GM18519 (cell line): ENCODE results near the gene AADACL2.
"Not testable (repeated sequence)": the region's sequence is repeated elsewhere in the genome, so short reads cannot be mapped to it uniquely, and the experiment has no call there.

Experiments used
- ATAC-seq: cut with Tn5 transposase; IDR thresholded peaks from one replicate; pipeline ENCODE4 v1.9.1; 2021; ENCODE audit warnings: mild to moderate bottlenecking, moderate library complexity; ENCODE audit not compliant: unreplicated experiment, low FRiP score

Gene AADACL2

DNA sequence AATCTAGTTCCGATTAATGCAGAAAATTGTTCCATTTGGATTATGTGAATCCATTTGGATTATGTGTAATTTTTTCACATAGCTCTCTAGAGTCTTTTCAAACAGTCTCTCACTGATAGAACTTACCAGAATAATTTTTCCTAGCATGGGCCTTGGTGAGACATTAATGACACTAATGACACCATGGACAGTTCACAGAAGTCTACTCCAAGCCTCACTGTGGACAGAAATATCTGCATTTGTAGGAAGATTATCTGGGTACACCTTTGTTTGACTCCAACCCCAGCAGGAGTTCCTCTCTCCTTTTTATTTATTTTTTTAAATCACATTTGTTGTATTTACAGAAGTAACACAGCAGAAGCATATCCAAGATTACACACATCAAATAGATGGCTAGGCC is 27.9 kb downstream of the AADACL2 start:
- no peak for ATAC-seq

DNA sequence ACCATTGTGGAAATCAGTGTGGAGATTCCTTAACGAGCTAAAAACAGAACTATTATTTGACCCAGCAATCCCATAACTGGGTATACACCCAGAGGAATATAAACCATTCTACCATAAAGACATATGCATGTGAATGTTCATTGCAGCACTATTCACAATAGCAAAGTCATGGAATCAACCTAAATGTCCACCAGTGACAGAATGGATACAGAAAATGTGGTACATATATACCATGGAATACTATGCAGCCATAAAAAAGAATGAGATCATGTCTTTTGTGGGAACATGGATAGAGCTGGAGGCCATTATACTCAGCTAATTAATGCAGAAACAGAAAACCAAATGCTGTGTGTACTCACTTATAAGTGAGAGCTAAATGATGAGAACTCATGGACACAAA is 31.0 kb downstream of the AADACL2 start:
- ATAC-seq: not testable (repeated sequence)

DNA sequence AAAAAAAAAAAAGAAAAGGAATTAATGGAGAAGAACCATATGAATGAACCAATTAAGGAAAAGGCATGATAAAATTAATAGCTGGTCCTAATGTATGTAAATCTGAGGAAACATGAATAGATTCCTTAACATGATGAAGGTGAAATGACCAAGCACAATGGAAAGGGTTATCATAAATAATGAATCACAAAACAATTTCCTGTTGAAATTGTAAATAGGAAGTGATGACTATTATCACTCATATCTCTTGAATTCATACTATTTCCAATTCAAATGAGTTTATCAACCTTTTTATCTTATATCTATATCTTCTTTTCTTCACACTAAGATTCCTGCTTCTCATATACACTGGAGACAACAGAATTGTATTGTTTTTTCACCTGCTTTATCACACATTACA is 32.0 kb downstream of the AADACL2 start:
- ATAC-seq: no peak

DNA sequence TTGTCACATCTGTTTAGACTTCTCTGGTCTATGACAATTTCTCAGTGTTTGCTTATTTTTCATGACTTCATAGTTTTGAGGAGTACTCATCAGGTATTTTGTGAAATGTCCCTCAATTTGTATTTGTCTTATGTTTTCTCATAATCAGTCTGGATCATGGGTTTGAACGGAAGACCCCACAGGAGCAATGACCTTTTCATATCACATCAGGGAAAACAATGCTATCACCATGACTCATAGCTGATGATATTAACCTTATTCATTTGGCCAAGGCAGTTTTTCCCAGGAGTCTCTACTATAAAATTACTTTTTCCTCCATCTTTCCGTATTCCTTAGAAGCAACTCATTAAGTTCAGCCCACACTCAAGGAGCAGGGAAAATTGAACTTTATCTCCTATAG is 32.7 kb downstream of the AADACL2 start:
- ATAC-seq: no peak

DNA sequence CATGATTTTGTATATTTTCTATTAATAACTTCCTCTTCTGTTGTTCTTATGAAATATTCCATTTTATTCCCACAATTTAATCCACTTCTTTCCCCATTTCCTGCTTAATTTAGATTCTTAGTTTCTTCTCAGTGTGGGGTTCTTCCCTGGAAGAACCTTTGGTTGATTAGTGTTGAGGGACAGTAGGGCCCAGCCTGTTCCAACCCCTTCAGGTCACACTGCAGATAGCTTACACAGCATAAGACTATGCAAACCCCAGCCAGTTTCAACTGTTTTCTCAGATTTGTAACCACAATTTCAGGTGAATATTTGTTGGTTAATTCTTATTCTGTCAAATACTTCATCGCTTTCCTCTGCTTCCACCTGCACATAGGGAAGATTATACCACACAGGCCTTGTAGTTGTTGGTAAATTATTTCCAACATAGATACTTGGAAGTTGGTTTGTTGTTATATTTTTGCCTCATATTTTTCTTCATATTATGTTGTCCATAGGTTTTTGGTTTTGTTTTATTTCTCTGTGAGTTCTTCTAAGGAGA is 34.7 kb downstream of the AADACL2 start:
- no peak for ATAC-seq

DNA sequence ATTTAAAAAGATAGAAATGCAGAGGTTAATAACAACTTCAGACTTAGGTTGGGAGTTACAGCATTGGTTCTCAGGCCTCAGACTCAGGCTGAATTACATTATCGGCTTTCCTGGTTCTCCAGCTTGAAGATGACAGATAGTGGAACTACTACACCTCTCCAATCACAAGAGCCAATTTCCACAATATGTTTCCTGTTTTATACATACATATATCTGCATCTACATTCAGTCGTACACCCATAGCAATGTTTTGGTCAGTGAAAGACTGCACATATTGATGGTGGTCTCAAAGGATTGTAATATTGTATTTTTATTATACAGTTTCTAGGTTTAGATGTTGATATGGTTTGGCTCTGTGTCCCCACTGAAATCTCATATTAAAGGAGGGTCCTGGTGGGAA is 35.4 kb downstream of the AADACL2 start:
- no peak for ATAC-seq

DNA sequence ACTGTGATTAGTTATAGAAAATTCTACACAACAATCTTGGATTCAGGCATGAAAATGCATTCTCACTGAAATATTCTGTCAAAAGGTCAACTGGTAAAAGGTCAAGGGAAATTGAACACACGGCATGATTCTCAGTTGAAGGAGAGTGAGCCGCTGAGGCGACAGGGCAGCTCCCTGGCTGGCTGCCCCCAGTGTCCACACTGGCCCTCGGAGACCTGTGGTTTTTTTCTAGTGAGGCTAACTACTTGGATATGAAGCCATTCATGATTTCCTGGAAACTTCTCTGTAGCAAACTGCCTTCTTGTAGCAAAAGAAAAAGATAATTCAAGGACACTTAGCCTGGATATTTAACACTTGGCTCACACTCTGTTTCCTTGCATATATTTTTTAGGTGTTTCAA is 37.2 kb downstream of the AADACL2 start:
- no peak for ATAC-seq

DNA sequence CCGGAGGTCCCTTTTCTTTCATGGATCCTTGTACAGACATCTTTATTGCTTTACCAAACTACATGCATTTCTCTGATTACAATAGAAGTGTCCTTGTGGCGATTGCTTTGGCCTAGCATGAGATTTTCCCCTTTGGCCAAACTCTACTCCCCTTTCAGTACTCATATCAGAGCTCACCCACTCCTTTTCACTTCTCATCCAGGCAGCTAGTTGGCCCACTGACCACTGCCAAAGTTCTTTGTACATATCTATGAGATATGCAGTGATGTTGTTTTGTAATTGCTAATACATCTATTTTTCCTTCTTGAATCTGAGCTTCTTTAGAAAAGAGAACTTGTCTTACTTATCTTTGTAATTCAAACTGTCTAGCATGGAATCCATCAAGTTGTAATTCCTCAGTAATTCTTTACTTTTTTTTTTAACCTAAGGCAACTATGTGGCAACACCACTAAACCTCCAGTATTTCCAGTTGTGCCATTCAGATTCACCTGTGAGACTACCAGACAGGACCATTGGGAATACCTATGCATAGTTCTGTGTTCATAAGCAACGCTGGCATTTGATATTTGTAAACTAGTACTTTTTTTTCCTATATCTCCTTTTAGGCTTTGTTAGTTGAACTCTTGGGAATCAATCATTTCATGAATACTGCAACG is 39.2 kb downstream of the AADACL2 start:
- ATAC-seq: no peak

DNA sequence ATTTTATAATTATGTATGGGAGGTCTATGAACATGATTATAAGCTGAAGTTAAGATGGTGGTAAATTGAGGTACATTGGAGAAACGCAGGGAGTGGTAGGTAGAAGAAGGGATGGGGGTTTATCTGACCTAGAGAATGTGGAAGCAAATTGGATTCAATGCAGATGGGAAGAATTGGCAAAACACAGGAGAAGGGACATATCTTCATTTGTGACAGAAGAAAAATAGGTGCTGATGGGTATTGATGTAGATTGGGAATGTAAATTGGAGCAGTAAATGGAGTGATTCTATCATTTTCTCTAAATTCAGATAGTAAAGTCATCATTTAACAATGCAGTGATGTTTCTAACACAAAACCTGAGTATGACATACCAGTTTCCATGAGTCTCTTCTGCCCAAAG is 40.5 kb downstream of the AADACL2 start:
- ATAC-seq: no peak

DNA sequence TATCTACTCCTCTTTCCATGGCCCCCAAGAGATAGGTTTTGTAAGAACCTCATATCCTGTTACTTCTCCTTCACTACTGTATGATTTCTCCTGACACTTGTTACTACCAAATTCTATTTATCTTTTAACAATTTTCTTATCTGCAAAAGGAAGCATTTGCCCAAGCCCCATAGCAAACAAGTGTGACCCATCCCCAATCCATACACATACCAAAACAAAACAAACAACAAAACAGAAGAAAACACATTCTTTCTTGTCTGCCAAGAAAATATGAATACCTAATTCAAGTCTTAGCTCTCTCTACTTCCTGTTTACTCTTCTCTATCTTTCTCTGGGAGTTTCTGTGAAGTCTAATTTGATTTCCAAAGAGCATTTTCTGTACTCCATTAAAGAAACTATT is 41.2 kb downstream of the AADACL2 start:
- no peak for ATAC-seq

DNA sequence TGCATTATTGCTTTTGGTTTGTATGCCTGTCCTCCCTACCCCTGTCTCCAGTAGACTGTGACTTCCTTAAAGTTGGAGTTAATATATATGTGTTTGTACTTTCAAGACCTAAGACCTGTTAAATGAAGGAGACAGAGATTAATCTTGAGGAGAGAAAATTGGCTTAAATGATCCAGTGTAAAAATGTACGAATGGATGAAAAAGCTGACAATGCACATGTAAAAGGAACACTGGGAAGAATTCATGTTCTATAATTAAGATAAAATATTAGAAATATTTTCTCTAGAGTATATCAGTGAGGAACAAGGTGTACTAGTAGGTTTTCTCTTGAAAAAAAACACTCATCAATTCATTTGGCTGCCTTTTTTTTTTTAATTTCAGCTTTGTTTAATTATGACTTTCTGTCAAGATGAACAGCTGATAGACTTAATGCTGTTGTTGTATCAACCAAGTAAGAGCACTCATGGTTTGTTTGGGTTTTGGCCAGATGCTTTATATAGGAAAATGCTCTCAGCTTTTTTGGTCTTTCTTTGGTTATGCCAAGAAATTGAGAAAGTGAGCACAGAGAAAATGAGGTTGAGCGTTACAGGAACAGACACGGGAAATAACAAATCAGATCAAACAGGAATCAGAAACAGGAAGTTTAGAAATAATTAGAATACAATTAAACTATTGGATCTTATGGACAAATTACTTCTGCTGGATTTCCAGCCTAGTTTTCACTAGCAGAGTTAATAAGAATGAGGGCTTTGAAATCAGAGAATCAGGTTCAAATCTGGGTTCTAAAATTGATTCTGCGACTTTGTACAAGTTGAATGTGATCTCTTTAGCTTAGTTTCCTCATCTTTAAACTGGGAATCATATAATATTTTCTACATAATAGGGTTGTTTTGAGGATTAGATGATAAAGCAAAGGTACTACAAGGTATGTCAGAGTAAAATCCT is 41.9 kb downstream of the AADACL2 start:
- ATAC-seq: no peak

DNA sequence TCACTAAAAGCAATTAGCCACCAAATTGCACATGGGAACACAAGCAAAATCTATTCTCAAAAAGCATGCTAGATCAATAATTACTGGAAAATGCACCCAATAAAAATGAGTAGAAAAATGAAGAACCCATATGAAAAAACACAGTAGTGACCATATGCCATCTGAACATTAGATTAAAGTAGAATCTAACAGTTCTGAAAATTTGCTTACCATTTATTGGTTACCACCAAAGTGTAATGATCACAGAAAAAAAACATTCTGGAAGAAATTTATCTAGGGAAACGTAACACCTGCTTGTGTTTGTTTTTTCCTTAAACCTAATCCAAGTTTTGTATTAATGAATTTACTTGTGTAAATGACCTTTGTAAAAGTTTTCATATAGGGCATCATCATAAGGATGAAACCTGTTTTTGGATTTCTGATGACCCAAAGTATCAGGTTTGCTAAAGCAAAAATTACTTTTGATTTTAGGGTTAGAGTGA is 42.6 kb downstream of the AADACL2 start:
- no peak for ATAC-seq

DNA sequence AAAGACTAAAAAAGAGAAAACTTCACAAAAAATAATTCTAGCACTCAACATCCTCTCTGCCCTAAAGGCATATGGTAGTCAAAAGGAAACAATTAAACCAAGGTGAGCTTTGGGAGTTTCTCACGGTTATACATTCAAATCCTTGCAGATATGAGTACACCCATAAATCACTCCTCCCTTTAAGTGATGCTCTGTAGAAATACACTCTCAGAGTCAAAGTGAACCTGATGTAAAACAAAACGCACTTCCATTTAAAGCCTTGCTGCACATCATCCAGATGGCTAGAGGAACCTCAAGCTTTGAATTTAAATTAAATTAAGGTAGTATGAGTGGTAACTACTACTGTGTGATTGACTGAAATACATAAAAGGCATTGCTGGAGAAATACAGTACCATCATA is 44.2 kb downstream of the AADACL2 start:
- ATAC-seq: no peak

DNA sequence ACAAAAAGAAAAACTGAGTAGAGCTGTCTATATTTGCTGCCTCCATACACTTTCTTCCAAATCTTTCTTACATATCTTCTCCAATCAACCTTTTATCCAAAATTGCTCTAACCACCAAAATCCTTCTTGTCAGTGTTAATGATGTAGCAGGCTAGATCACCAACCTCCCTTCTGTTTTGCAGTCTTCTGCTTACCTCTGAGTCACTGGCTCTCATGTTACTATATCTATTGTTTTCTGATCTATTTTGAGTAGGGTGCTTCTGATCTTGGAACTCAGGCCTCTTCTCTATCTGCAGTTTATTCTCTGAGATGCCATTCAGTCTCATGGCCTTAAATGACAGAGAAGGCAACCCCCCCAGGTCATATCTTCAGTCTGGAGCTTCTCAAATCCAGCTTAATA is 53.9 kb downstream of the AADACL2 start:
- ATAC-seq: no peak

DNA sequence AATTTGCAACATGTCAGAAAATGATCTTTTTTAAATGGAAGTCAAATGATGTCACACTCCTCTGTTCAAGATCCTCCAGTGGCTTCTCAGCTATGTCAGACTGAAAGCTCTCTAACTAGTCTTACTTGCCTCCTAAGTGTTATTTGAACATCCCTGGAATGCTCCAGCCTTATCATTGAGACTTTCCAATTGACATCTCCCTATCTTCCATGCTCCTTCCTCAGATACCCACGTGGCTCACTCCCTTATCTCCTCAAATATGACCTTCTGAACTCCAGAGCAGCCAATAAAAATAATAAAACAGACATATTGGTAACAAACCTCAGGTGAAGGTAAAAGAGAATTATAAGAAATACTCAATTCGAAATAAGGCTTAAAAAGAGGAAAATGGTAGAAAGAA is 54.7 kb downstream of the AADACL2 start:
- no peak for ATAC-seq

DNA sequence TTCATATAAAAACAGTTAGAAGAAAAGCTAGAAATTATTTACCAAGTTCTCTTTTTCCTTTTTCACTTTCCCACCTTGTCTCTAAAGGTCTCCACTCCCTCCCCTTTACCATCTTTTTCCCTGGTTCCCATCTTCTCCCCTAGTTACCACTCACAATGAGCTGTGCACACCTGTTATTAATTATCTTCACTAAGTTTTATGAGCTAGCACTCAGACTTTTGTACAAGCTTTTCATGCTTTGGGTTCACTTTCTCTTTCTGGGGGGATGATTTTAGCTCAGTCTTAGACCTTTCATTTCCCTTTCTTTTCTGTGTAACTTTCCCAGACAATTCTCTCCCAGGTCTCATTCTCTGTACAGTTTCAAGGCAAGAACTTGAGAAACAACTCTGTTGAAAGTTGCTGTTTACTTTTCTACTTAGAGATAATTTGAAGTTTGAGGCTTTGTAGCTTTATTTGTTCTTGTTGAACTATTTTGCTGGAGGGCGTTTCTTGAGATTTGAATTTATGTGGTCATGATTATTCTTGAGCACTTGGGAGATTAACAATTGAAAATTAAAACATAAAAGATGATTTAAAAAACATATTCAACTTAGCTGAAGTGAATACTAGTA is 56.2 kb downstream of the AADACL2 start:
- ATAC-seq: no peak

DNA sequence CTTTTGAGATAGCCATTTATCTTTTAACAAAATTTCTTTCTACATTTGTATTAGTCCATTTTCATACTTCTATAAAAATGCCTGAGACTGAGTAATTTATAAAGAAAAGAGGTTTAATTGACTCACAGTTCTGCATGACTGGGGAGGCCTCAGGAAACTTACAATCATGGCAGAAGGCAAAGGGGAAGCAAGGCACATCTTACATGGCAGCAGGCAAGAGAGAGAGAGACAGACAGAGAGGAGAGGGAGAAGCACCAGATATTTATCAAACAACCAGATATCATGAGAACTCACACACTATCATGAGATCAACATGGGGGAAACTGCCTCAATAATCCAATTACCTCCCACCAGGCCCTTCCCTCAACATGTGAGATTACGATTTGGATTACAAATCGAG is 57.0 kb downstream of the AADACL2 start:
- ATAC-seq: not testable (repeated sequence)

DNA sequence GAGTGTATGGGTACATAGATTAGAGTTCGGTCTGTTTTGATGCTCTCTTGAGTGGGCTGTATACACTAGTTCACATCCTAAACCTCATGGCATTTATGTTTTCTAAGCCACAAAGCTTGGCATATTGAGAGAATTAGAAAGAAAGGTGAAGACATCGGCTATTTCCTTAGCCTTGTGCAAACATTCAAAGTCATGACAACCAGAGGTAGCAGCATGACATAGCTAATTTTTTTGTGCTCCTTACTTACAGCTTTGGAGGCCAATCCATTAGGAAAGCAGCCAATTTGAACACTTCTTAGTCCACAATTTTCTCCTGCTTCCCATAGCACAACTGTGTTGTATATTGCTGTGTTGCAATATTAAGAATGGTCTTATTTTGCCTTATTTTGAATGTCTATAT is 58.7 kb downstream of the AADACL2 start:
- ATAC-seq: no peak

DNA sequence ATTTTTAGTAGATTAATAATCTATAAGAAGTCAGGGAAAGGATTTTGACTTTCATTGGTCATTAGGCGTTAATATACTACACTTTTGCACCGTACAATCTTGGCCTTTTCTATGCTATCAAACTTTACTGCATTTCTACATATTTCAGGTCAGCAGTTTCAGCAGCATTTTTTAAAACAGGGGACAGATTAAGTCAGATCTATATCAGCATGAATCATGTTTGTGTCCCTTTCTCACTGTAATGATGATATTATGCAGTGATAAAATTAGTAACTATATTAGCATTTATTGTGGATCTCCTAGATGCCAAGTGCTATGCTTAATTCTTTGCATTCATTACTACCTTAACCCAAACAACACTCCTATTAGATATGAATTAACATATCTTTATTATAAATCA is 59.9 kb downstream of the AADACL2 start:
- no peak for ATAC-seq

DNA sequence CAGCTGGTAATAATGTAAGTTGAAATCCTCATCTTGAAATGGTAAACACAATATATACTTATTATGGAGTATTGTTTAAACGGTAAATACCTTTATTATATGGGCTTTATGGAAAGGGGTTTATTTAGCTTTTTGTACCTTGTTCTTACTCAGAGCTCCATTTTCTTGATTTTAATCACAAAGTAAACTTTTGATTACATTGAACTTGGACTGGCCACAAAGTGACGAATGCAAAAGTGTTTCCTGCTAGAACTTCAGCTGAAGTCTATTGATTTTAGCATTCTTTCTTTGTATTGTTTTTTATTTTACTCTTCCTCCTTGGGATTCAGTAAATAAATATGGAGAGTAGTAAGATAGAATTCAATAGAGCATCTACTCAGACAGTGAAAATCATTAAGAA is 60.4 kb downstream of the AADACL2 start:
- no peak for ATAC-seq

DNA sequence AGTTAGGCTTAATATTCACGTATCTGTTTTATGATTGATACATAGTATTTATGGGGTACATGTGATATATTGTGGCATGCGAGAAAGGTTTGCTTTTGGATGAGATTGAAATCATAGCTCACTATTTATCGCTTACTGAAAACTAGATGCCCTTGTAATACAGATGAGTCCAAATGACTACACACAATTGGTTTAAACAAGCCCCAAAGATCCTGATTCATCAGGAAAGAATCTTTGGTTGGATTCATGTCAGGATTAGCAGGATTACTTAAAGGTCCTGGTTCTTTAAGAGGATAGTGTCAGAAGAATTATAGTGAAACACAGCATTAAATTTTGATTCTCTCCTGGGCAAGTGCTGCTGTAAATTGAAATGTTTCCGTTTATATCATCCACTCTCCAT is 61.5 kb downstream of the AADACL2 start:
- no peak for ATAC-seq
